ENCODE results near the gene SCRN2. TPM values are rescaled to one million over a fixed set of nuclear protein-coding genes. Genes with fewer than 3 reads are reported as not detected.

SCRN2 gene
- total RNA-seq, 1 experiment from 2014 or later, result 16.2 TPM

GRCh38 chr17:47847341-47848197 is 6.5 kb upstream of the SCRN2 start:
- no TSS peak for BruUV-seq (replicated peaks)
- DNase-seq (ENCODE audit: unreplicated experiment), result no peak
- H3K4me3 Mint-ChIP-seq (ENCODE audit: unreplicated experiment), result no peak overlapping the region
- intact Hi-C loops (cut with micrococcal nuclease), result no loop called here
- CTCF ChIA-PET, result interaction anchor here (0.6 to 18.5 kb wide), 7 partner anchors 11 to 123 kb away, joined by 3 to 523 read pairs (median 3); partner anchors contain the start of gene SP2
- TF ChIP-seq CTCF (IDR thresholded peaks at IDR 0.05; ENCODE audit: unreplicated experiment), result peak; percentile 37
- POLR2A ChIA-PET, result interaction anchor here (0.7 to 1.2 kb wide), 3 partner anchors 42 to 276 kb away, joined by 3 read pairs; partner anchors contain the start of gene SP2
- no peaks in the 10 kb centered on the region for H3K36me3 Mint-ChIP-seq (ENCODE audit: insufficient read depth, unreplicated experiment)
- H3K27ac Mint-ChIP-seq (ENCODE audit: low read depth, unreplicated experiment), result no peak overlapping the region
- peaks cover 22% of the 10 kb centered on the region for H3K4me1 Mint-ChIP-seq (ENCODE audit: insufficient read depth, unreplicated experiment)
- H3K27me3 Mint-ChIP-seq (ENCODE audit: insufficient read depth, unreplicated experiment), result peaks cover 8% of the 10 kb centered on the region
- no peaks in the 10 kb centered on the region for H3K9me3 Mint-ChIP-seq (ENCODE audit: unreplicated experiment)

- ChIA-PET CTCF (interaction anchor here (0.7 to 18.5 kb wide), 6 partner anchors 12 to 172 kb away, joined by 3 to 523 read pairs (median 4); partner anchors contain the start of gene SP2), POLR2A (interaction anchor here (0.7 to 8.0 kb wide), 3 partner anchors 45 to 277 kb away, joined by 3 to 178 read pairs (median 3); partner anchors contain the start of gene SP2)
- no peak for DNase-seq (ENCODE audit: unreplicated experiment)
- H3K27ac Mint-ChIP-seq (ENCODE audit: low read depth, unreplicated experiment), result no peak overlapping the region
- H3K9me3 Mint-ChIP-seq (ENCODE audit: unreplicated experiment), result no peaks in the 10 kb centered on the region
- TF ChIP-seq CTCF (IDR thresholded peaks at IDR 0.05; ENCODE audit: unreplicated experiment), result no peak
- no peak overlapping the region for H3K4me3 Mint-ChIP-seq (ENCODE audit: unreplicated experiment)
- H3K4me1 Mint-ChIP-seq (ENCODE audit: insufficient read depth, unreplicated experiment), result peaks cover 22% of the 10 kb centered on the region
- intact Hi-C loops (cut with micrococcal nuclease), result no loop called here
- H3K36me3 Mint-ChIP-seq (ENCODE audit: insufficient read depth, unreplicated experiment), result no peaks in the 10 kb centered on the region
- H3K27me3 Mint-ChIP-seq (ENCODE audit: insufficient read depth, unreplicated experiment), result peaks cover under 1% of the 10 kb centered on the region
- no TSS peak for BruUV-seq (replicated peaks)
Measured at GRCh38 chr17:47846716-47847340, 5.8 kb upstream of the SCRN2 start.

- Mint-ChIP-seq H3K4me3 (ENCODE audit: unreplicated experiment) (no peak overlapping the region), H3K27ac (ENCODE audit: low read depth, unreplicated experiment) (no peak overlapping the region), H3K4me1 (ENCODE audit: insufficient read depth, unreplicated experiment) (peaks cover 21% of the 10 kb centered on the region), H3K27me3 (ENCODE audit: insufficient read depth, unreplicated experiment) (no peaks in the 10 kb centered on the region), H3K9me3 (ENCODE audit: unreplicated experiment) (no peaks in the 10 kb centered on the region), H3K36me3 (ENCODE audit: insufficient read depth, unreplicated experiment) (no peaks in the 10 kb centered on the region)
- DNase-seq (ENCODE audit: unreplicated experiment), result no peak
- no TSS peak for BruUV-seq (replicated peaks)
- no peak for TF ChIP-seq CTCF (IDR thresholded peaks at IDR 0.05; ENCODE audit: unreplicated experiment)
- POLR2A ChIA-PET, result interaction anchor here (8.0 kb wide), 1 partner anchor 46 kb away, joined by 178 read pairs; the partner anchor contains the start of gene SP2
- intact Hi-C loops (cut with micrococcal nuclease), result no loop called here
- CTCF ChIA-PET, result interaction anchor here (0.5 to 18.5 kb wide), 6 partner anchors 10 to 172 kb away, joined by 3 to 523 read pairs (median 6); partner anchors contain the start of gene SP2
Measured at GRCh38 chr17:47845716-47846075, 4.6 kb upstream of the SCRN2 start.

All from MCF 10A (cell line).